GM18858 (cell line): ENCODE measurements around the gene GCNA.
A peak's percentile ranks its signal among the peaks of the same experiment; 100 is the strongest.
"Not testable (repeated sequence)": the region's sequence is repeated elsewhere in the genome, so short reads cannot be mapped to it uniquely, and the experiment has no call there.

Source experiments
- ATAC-seq: cut with Tn5 transposase; IDR thresholded peaks from one replicate; pipeline ENCODE4 v1.9.1; 2021; ENCODE audit not compliant: unreplicated experiment

GCNA gene

DNA sequence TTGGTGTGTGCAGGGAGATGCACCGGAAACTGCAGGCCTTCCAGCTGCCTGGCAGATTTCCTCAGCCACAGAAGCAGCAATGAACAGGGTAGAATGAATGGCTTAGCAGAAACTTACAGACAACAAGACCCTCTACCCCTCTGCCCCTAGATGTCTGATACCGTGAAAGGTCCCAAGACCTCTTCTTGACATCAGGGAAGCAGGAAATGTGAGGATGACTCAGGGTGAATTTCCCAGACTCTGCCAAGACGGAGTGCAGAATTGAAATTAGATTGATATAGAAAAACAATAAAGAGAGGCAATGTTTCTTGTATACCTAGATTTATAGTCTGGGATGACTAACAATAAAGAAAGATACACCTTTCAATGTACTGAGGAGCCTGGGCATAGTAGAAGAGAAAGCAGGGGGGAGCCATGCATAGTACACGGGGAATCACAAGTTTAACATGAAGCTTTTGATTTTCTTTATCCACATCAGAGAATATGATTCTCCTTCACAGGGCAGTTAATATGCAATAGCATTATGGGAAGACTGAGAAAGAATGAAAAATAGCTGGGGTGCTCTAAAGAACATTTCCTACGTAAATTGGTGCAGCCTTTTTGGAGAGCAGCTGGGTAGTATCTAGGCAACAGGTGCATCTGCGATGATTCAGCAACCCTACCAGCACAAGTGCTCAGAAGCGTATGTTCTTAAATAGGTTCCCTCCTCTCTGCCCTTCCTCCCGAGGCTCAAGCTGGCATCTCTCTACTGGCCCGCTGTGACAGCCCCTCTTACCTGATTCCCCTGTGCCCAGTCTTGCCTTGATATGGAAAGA is 58.4 kb downstream of the GCNA start:
- ATAC-seq = no peak

GRCh38 chrX:71637253-71637618 is 59.0 kb downstream of the GCNA start:
- ATAC-seq = no peak

GRCh38 chrX:71637848-71638247 is 59.6 kb downstream of the GCNA start:
- ATAC-seq = no peak

DNA sequence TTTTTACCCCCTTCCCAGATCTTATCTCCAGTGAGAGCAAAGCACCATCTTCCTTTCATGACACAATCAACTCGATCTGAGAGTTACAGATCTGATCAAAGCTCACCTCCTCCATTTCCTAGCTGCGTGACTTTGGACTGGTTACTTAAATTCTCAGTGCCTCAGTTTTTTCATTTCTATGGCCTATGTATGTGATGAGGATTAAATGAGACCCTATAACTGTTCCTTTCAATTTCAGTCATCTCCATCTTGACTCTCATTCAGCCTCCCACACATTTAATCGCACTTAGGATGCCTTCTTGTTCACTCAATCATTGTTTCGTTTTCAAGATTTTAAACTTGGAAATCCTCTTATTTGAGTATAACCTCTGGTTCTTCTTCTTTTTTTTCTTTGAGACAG is 60.2 kb downstream of the GCNA start:
- ATAC-seq = no peak

DNA sequence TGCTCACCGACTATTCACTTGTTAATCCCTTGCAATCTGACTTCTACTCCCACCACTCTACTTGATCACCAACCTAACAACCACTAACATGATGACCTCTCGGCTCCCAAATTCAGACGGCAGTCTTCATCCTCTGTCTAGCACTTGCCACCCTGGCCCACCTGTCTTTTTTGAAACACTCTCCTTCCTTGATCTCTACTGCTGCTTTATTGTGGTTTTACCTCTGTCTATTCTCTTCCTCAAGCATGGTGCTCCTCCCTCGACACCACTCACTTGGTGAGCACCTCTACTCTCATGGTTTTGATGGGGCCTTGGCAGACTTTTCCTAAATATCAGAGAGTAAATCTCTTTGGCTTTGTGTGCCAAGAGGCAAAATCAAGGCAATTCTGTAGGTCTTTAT is 61.8 kb downstream of the GCNA start:
- no peak for ATAC-seq

- ATAC-seq = not testable (repeated sequence)
Measured at GRCh38 chrX:71644406-71644805, 66.2 kb downstream of the GCNA start.

- peak; percentile 76 for ATAC-seq
Measured at GRCh38 chrX:71650333-71650969, 72.2 kb downstream of the GCNA start.

DNA sequence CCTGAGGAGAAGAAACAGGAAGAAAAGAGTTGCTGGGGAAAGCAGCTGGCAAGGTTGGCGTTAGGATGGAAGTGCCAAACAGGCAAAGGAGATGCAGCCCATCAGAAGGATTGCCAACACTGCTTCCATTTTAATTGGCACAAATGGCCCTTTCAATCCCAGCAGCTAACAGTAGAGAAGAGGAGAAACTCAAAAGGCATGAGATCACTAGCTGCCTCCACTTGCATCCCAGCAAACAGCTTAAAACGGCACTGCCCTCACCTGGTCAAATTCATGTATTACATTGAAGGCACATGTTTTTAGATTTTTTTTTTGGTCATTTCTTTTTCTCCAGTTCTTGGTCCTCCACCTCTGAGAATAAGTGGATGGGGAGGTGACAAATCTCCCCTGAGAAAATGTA is 74.2 kb downstream of the GCNA start:
- ATAC-seq = no peak

GRCh38 chrX:71653344-71653743 is 75.1 kb downstream of the GCNA start:
- ATAC-seq = no peak

- no peak for ATAC-seq
Measured at GRCh38 chrX:71657267-71657666, 79.0 kb downstream of the GCNA start.

DNA sequence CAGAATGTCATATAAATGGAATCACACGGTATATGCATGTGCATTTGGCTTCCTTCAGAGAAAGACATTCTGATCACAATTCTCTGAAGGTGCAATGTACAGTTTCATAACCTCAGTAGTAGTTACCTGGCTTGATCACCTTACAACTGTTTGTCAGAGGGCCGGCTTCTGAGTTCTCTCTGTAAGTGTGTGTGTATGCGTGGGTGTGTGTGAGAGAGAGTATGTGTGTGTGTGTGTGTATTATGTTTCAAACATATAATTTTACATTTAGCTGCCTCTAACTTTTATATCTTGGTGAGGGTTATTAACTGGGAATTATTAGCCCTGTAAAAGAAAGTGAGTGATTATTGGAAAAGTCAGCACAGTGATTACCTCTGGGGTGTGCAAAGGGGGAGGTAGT is 81.1 kb downstream of the GCNA start:
- ATAC-seq = no peak

DNA sequence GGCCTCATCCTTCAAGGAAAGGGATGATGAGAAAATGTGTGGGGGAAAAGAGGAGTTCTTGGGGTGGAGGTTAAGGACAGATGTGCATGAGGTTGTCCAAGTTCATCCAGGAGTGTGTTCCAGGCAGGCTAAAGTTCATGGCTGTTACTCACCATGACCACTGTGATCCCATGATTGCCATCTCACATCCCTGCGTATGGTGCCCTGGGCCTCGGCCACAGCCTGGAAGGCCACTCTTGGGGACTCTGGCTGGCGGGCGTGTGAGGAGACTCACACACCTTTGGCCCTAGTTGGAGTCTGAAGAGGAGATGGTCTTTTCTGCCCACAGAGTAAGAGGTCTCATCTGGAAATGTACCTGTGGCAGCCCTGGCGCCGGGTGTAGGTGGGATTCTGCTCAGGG is 81.7 kb downstream of the GCNA start:
- ATAC-seq = no peak

DNA sequence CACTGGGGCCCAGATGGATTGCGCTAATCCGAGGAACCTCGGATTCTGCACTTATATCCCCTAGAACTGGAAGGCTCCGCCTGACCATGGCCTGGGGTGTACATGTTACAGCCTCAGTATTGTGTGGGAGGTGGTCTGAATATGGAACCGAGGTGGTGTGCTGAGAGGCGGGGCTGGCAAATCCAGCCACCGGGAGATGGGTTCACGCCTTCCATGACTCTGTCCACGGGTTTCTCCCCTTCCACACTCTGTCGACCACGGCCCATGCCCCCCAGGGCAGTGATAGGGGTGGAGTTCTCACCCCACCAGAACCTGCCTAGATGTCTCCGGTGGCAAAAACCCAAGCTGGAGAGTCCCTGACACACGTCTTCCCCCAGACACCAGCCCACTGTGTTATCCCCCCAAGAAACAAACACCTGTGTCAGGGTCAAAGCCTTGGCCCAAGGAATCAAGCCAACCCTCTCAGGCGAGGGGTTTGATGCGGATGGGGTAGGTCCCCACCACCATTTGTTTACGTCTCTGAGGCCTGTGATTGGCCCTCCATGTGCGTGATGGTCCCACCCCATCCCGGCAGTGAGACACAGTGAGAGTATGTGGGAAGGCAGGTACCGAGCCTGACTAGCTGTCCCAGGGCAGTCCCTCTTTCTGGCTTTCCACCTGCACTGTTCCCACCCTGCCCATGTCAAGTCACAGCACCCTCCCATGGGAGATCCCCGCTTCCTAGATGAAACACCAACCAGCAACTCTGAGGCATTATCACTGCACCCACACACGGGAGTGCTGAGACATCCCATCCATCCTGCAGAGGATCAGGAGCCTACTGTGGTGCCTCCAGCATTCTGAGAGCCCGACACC is 82.6 kb downstream of the GCNA start:
- ATAC-seq = no peak

DNA sequence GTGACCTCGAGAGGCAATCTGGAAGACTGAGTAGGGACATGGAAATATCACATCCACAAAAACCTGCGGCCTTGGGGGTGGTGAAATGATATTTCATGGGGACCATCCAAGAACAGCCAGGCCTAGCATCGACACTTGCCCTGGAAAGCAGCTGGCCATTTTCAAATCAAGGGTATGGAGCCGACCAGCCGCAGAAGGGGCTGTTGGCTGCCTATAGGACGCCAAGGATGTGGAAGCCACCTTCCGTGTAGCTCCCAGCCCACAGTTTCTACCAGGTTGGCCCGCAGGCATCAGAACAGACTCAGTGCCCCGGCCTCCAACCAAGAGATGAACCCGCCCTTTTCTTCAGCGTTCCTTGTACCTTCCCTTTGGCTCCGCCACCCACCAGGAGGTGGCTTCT is 83.7 kb downstream of the GCNA start:
- ATAC-seq = no peak

- not testable (repeated sequence) for ATAC-seq
Measured at GRCh38 chrX:71662654-71663053, 84.4 kb downstream of the GCNA start.
